Amniotic stem cell (primary cell): Measurements from ENCODE around the gene CLIC3.

Experiments used
- DNase-seq: peaks from one replicate; lab custom pipeline; 2025; lab: John Stamatoyannopoulos, UW

The CLIC3 gene

GRCh38 chr9:136964171-136964689 lies 32.1 kb downstream of the CLIC3 start:
- no peak for DNase-seq

GRCh38 chr9:136963751-136964150 lies 32.6 kb downstream of the CLIC3 start:
- DNase-seq = no peak

GRCh38 chr9:136963341-136963740 lies 33.0 kb downstream of the CLIC3 start:
- DNase-seq = no peak

GRCh38 chr9:136962701-136963248 lies 33.6 kb downstream of the CLIC3 start:
- DNase-seq = no peak

- no peak for DNase-seq
Measured at GRCh38 chr9:136962163-136962562, 34.2 kb downstream of the CLIC3 start.

DNA sequence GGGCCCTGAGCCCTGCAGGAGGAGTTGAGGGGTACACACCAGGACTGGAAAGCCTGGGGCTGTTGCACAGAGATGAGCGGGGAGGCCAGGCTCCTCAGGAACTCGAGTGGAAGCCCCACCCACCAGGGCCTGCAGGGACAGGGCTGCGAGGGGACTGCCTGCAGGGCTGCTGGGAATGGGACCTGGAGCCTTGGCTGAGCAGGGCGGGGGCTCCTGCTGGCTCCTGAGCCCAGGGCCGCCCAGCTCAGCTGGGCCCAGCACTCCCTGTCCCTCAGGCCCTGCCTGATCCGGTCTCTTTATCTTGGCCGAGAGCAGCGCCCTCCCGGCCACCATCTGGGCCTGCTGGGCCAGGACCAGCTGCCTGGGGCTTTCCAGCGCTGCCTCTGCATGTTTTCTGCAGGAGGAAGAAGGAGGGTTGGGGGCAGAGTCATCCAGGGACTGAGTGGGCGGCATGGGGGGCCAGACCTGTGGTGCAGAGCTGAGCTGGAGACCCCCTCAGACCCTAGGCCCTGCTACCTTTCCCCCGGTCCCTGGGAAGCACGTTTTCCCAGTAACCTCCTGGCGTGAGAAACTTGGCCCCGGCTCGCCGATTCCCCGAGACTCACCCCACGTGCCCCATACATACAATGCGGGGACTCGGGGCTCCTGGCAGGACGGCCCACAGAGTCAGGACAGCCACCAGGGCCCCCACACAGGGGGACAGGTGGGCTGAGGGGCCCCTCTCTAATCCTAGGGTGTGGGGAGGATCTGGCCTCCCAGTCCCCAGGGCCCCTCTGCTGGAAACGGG lies 34.9 kb downstream of the CLIC3 start:
- DNase-seq = no peak

DNA sequence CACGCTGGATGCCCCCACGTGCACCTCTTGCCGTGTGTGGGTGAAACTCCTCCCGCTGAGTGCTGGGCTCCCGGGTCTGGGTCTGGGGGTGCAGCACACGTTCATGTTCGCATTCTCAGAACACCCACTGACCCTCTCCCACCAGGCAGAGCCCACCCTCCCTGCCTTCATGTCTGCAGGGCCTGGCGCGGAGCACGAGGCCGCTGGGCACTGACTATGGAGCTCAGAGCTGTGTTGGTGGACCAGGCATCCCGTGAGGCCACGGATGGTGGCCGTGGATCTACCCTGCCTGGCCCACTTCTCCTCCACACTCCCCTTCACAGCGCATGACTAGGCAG lies 35.5 kb downstream of the CLIC3 start:
- DNase-seq = no peak

GRCh38 chr9:136960212-136960937 lies 36.0 kb downstream of the CLIC3 start:
- no peak for DNase-seq

DNA sequence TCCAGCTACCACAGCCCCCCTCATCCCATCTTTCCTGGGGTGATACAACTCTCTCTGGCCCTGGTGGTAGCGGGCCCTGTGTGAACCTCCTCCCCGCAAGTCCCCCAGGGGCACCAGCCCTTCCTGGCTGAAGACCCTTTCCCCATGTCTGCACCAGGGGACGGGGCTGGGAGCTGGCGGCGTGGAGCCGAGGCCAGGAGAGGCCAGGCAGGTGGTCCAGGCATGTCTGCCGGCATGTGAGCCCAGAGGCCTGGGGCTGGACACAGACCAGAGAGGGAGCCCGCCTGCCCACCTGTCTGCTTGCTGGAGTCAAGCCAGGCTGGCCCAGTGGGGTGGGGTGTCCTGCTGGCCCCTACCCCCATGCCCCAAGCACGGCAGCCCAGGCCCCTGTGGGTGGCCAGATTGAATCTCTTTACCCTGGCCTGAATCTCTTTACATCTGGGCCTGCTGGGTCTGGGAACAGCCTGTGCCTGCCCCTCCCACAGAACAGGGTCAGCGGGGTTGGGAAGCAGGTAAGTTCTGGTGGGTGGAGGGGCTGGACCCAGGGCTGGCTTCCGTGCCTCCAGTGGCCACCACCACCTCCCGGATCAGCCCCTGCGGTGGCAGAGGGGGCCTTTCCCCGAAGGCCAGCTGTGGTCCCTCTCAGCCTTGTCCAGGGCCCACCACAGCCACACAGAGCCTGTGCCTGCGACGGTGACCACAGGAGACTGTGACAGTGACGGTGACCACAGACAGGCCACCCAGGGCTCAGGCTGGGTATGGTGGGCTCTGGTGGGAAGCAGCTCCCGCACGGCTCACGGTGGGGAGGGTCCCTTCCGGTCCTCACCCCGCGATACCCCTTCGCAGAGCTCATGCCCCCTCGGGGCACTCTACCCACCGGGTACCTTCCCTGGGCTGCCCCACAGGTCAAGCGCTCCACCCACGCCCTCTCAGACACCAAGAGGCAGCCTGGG lies 37.2 kb downstream of the CLIC3 start:
- DNase-seq = no peak

DNA sequence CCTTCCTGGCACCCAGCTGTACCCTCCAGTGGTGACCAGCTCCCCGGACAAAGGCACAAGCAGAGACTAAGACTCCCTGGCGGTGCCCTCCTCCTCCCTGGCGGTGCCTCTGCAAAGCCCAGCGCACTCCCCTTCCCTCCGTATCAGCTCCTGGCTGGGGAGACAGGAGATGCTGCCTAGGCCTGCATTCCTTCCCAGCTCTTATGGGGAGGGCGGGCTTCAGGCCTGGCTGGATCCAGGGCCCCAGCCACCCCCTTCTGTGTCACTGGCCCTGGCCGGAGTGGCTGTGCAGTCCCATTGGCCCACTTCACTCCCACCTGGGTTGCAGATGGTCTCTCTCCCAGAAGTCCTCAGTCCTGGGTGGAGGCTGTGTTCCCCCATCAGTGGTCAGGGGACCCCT lies 37.9 kb downstream of the CLIC3 start:
- DNase-seq = no peak

DNA sequence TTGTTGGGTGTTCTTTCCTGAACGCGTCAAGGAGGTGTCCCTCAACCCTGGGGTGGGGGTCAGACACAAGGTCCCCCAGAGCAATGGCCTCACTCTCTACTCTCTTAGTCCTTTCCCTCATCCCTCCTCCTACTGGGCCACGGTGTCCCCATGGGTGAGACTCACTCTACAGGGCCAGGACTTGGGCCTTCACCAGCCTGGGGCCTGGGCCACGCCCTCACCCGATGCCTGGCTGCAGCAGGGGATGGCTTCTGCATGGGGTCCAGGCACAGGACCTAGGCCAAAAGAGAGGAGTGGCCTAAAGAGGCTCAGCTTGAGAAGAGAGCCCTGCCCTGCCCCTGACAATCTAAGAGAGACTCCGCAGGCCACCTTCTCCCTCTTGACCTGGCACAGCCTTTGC lies 38.5 kb downstream of the CLIC3 start:
- DNase-seq = no peak

GRCh38 chr9:136957461-136957860 lies 38.9 kb downstream of the CLIC3 start:
- DNase-seq = no peak

GRCh38 chr9:136956604-136957003 lies 39.8 kb downstream of the CLIC3 start:
- no peak for DNase-seq

DNA sequence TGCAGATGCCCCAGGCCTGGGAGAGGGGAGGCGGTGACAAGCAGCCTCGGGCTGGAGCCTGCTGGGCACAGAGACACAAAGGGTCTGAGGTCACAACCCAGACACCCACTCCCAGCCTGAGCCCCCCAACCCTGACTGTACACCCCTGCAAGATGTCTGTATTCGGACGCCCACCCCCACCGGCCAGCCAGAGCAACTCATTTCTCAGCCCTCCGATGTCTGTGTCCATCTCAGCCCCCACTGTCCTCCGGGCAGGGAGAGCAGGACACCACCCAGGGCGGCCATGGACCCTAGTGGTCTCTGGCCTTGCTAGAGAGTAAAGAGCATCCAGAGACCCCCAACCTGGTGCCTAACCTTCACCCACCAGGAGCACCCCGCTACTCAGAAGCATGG lies 40.4 kb downstream of the CLIC3 start:
- DNase-seq = no peak

DNA sequence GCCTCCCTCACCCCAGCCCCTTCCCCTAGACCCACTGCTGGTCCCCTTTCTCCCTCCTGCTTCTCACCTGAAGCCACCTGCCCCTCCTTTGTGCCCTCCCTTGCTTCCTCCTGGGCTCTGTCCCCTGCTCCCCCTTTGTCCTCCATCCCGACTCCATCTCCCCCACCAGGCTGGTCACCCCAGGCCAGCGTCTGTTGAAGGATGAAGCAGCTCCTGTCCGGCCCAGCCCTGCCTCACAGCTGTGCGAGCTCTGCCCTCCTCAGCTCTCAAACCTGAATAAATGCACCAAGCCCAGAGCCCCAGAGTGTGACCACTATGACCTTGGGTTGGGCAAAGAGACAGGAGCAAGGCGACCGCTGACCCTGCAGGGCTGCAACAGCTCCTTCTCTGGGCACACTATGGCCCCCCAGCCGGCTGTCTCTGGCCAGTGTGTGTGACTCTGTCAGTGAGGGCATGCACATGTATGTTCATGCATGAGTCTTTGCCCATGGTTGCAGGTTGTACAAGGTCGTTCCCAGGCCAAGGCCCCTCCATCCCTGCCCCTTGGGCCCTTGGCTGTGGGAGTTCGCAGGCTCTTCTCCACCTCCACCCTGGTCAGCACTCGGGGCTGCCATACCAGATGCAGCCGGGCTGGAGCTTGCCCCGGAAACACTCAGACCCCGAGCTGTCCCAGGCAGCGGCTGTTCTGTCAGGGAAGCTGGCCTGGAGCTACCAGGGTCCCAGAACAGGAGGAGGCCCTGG lies 41.0 kb downstream of the CLIC3 start:
- no peak for DNase-seq

- DNase-seq = no peak
Measured at GRCh38 chr9:136954270-136955083, 41.9 kb downstream of the CLIC3 start.

DNA sequence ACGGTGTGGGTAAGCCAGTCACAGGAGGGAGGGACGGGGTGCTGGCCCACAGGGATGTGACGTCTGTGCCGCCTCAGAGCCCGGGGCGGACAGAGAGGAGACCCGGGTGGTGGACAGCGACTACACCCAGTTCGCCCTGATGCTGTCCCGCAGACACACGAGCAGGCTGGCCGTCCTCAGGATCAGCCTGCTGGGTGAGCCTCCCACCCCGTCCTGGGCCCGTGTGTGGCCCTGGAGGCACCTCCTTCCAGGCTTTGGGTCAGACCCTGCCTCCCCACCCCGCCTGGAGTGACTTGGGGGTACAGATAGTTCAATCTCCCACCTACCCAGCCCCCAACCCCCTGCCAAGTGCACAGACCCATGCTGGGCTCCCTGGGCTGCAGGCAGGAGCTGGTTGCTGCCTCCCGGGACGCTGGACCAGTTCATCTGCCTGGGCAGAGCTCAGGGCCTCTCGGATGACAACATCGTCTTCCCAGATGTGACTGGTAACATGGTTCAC lies 42.5 kb downstream of the CLIC3 start:
- DNase-seq = no peak

GRCh38 chr9:136952876-136953770 lies 43.2 kb downstream of the CLIC3 start:
- DNase-seq = no peak

GRCh38 chr9:136952321-136952850 lies 44.0 kb downstream of the CLIC3 start:
- DNase-seq = no peak
